Measurements from ENCODE around the gene COPS4. TPM values are rescaled to one million over a fixed set of nuclear protein-coding genes. Genes with fewer than 3 reads are reported as not detected.

Gene COPS4
- total RNA-seq, 1 donor from 2014 or later, result 30.3 TPM

- intact Hi-C loops (cut with micrococcal nuclease), result no loop called here
Observed at GRCh38 chr4:83080561-83080960, 45.6 kb downstream of the COPS4 start.

- intact Hi-C loops (cut with micrococcal nuclease), result no loop called here
Observed at GRCh38 chr4:83082777-83083176, 47.8 kb downstream of the COPS4 start.

DNA sequence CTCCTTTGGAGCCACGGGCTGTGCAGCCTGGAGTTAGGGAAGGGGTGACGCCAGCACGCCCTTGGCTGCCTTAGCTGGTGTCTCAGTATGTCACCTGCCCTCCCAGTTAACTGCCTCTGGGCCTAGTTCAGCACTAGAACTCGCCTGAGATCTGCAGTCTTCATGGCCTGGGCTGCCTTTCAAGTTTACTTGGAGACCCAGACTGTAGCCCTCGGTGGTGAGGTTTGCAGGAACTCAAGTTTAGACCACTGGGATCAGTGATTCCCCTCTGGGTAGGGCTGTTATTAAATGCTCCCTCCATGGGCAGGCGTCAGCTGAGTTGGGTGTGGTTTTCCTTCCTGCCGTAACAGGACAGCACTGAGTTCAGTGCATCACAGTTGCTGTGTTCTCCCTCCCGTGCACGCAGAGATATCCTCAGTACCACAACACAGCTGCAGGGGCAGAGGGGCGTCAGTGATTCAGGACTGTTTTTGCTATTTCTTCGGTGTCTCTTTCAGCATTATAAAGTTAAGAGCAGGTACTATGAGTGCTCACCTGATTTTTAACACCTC is 49.0 kb downstream of the COPS4 start:
- intact Hi-C loops (cut with micrococcal nuclease), result loop anchor here (1.0 kb wide), 5 partner anchors 10 to 198 kb away; no protein-coding TSS in a partner anchor

DNA sequence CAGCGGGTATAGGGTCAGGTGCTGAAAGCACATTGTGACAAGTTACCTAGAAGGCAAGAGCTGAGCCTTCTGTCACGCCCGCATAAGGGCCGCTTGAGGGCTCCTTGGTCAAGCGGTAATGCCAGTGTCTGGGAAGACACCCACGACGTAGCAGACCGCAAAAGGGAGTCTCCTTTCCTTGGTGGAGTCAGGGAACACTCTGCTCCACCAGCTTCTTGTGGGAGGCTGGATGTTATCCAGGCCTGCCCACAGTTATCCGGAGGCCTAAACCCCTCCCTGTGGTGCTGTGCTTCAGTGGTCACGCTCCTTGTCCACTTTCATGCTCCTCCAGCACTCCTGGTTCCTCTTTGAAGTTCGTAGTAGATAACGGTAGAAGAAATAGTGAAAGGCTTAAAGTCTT is 50.0 kb downstream of the COPS4 start:
- intact Hi-C loops (cut with micrococcal nuclease), result loop anchor here (1.0 kb wide), 5 partner anchors 11 to 197 kb away; no protein-coding TSS in a partner anchor

- intact Hi-C loops (cut with micrococcal nuclease), result no loop called here
Observed at GRCh38 chr4:83089410-83090157, 54.6 kb downstream of the COPS4 start.

DNA sequence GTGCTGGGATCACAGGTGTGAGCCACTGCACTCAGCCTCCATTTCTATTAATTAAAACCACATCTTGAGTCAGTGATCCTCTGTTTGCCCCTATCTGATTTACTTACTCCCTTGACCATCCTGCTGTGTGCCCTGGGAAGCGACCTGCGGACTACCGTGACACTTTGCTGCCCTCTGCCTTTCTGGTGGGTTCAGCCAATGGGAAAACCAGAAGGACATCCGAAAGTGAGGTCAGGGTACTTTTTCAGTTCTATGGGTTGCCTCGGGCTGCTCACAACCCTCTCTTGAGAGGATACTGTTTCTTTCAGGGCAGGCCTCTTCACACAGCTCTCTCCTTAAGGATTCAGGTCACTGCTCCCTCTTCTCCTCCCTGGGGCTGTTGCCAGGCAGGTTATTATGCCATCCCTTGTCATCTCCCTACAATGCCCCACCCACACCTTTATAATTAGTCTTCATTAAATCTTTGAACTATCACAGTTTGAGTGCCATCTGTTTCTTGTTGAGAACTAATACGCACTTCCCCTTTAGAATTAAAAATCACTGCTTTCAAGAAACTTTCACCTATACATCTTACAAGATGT is 58.2 kb downstream of the COPS4 start:
- intact Hi-C loops (cut with micrococcal nuclease), result no loop called here

- intact Hi-C loops (cut with micrococcal nuclease), result no loop called here
Observed at GRCh38 chr4:83096397-83096796, 61.4 kb downstream of the COPS4 start.

GRCh38 chr4:83104991-83105390 is 70.0 kb downstream of the COPS4 start:
- intact Hi-C loops (cut with micrococcal nuclease), result no loop called here

- intact Hi-C loops (cut with micrococcal nuclease), result no loop called here
Observed at GRCh38 chr4:83107631-83108030, 72.6 kb downstream of the COPS4 start.

DNA sequence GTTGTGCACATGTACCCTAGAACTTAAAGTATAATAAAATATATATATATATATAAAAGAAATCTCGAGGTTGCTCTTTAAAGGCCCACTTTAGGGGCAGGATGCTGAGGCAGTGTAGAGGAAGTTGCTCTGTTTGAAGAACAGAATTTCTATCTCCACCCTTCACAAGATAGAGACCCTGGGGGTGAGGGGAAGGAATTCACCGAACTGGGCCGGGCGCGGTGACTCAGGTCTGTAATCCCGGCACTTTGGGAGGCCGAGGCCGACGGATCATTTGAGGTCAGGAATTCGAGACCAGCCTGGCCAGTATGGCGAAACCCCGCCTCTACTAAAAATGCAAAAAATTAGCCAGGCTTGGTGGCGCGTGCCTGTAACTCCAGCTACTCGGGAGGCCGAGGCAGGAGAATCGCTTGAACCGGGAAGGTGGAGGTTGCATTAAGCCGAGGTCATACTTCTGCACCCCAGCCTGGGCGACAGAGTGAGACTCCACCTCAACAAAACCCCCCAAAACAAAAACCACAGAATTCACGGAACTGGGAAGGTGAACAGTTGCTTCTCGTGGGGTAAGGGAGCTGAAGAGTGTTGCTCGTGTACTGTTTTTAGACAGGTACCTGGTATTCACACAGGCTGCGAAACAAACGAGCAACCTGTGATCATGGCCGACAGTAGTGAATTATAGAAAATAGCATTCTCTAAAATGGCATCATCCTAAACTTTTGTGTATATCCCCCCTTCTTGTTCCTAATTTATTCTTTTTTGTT is 73.3 kb downstream of the COPS4 start:
- intact Hi-C loops (cut with micrococcal nuclease), result no loop called here

- intact Hi-C loops (cut with micrococcal nuclease), result loop anchor here (1.0 to 10.0 kb wide), 17 partner anchors 25 to 1615 kb away; partner anchors contain the start of genes ABRAXAS1, COPS4, COQ2 and HELQ
Observed at GRCh38 chr4:83109480-83110222, 74.7 kb downstream of the COPS4 start.

DNA sequence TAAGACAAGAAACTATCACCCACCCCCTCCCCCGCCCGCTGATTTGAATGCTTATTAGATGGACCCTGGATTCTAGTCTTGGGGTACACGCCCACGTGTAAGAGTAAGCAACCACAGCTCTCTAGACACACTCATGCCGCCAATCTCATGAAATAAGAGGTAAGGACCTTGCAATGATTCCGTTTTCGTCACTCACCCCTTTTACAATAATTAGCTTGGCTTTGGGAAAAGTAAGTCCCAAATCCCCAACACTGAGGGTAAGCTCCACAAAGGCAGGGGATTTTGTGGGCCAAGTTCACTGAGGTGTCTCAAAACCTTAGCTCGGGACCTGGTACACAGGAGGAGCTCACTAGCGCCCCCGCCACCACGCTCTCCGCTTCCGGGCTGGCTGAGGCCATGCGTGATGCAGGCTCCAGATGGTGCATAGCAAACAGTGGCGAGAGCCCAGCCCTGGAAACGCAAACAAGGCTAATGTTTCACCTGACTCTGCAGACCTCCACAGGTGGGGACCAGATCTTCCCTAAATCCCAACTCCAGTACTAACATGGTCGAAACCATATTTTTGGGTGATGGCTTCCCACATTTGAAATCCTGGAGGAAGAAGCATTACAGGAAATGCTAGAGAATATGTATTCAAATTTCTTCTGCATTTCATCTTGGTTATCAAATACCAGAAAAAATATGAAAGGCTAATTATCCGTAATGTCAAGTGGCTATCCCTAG is 75.4 kb downstream of the COPS4 start:
- intact Hi-C loops (cut with micrococcal nuclease), result loop anchor here (1.0 to 10.0 kb wide), 17 partner anchors 26 to 1616 kb away; partner anchors contain the start of genes ABRAXAS1, COPS4, COQ2 and HELQ

GRCh38 chr4:83110970-83111750 is 76.2 kb downstream of the COPS4 start:
- intact Hi-C loops (cut with micrococcal nuclease), result loop anchor here (1.0 to 10.0 kb wide), 17 partner anchors 27 to 1616 kb away; partner anchors contain the start of genes ABRAXAS1, COPS4, COQ2 and HELQ

DNA sequence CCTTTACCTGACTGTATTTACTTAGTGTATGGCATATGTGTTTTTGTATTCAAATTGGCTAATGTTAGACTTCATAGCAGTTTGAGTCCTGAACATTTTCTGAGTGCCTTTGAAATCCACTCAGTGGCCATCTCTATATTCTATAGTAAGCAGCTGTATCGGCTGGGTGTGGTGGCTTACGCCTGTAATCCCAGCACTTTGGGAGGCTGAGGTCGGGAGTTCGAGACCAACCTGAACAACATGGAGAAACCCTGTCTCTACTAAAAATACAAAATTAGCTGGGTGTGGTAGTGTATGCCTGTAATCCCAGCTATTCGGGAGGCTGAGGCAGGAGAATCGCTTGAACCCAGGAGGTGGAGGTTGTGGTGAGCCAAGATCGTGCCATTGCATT is 76.8 kb downstream of the COPS4 start:
- intact Hi-C loops (cut with micrococcal nuclease), result loop anchor here (5.0 to 10.0 kb wide), 4 partner anchors 373 to 1617 kb away; partner anchors contain the start of genes ABRAXAS1 and HNRNPD

DNA sequence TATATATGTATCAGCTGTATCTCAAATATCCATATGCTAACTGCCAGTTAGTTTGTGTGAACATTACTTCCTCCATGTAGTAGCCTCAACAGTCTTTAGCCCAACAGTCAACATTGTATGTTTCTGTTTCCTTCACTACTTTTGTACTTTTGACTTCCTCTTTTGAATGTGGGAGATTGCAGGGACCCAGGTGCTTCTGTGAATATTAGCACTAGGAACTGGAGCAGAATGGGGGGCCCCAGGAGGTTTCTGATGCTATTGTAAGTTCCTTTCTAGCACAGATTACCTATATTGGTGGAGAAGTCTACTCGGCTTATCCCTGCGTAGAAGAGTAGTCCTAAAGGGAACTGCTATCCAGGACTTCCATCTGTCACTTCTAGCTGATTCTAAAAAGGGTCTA is 77.2 kb downstream of the COPS4 start:
- intact Hi-C loops (cut with micrococcal nuclease), result loop anchor here (5.0 to 10.0 kb wide), 4 partner anchors 373 to 1617 kb away; partner anchors contain the start of genes ABRAXAS1 and HNRNPD

DNA sequence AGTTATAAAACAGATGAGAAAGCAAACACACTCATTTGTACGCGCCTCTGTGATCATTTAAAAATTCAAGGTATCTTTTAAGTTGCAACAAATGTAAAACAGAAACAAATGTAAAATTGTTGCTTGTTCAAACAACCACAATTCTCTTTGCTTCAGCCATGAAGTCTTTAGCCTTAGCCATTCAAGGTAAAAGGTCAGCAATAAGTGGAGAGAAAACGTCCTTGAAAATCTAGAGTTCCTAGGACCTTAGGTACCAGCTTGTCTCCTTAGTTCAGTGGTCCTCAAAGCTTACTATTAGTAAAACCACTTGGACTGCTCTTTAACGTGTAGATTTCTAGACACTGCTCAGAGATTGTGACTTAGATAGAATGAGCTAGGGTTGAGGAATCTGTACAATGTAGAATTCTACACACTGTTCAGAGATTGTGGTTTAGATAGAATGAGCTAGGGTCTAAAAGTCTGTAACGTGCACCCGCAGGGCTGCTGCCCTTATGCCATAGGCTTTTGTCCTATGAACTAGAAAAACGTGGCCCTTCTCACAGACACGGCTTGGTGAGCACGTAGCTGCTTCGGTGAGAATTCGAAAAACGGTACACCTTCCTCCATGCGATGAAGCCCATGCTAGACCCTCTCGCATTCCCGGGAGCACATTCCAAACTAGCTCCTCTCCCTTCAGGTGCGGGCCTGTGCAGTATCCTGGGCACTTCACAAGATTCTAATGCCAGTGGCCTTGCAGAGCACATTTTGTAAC is 77.9 kb downstream of the COPS4 start:
- intact Hi-C loops (cut with micrococcal nuclease), result loop anchor here (5.0 to 10.0 kb wide), 4 partner anchors 372 to 1618 kb away; partner anchors contain the start of genes ABRAXAS1 and HNRNPD

DNA sequence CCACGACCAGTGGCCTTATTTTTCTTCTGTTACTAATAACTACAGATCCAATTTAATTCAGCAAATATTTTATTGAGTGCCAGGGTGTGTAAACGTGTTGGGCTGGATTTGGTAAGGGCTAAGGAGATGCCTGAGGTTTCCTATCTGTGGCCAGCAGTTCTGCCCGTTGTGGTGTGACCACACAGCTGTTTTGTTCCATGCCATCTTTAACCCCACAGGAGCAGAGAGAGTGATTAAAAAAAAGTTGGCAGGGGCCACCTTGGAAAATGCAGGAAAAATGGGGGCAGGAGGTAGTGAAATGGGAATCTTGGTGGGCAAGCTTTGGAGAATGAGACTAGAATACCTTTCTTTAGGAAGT is 78.4 kb downstream of the COPS4 start:
- intact Hi-C loops (cut with micrococcal nuclease), result loop anchor here (5.0 to 10.0 kb wide), 4 partner anchors 371 to 1619 kb away; partner anchors contain the start of genes ABRAXAS1 and HNRNPD

DNA sequence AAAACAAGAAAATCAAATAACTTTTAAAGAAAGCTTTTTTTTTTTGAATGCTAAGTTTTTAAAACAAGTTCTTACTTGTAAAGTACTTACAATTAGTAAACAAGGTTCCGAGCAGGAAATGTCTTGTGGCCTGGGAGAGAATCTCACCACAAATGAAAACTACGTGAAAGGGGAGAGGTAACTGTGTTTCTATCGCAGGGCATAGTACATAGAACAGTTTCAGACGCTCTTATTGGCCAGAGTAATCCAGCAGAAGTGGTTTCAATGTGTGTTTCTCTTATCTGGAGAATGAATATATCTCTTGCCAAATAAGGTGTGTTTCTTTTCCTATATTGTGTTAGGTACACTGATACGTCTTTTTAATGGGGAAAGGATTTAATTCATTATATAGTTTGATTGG is 79.6 kb downstream of the COPS4 start, which contains the start of gene PLAC8:
PLAC8 (minus strand) TSS at position 154 of the 400 bp plus-strand sequence. CDS start 6,808 bp downstream, outside the sequence.
- intact Hi-C loops (cut with micrococcal nuclease), result loop anchor here (1.0 to 10.0 kb wide), 12 partner anchors 12 to 1620 kb away; partner anchors contain the start of genes ABRAXAS1 and HNRNPD

Measured in T-helper 1 cell treated with Interleukin-12 subunit alpha and Interleukin-12 subunit beta and Interleukin-4 antibody, amounts not matched to agents 30 ng/mL and 1 ng/mL, for 36 hours (primary cell).